LNCaP clone FGC (cell line): ENCODE results near the gene NFIA.

Experiments
- DNase-seq: peaks from one replicate; pipeline ENCODE4 v3.0.0-alpha.2; 2011; ENCODE audit warnings: low read depth
- H3K4me3 ChIP-seq: 2 replicates; pipeline ENCODE4 v1.5.1; 2011; ENCODE audit warnings: mild to moderate bottlenecking, low read depth, low read length, control low read depth
- TF ChIP-seq, protein P1 (sequence below): IDR thresholded peaks from 2 replicates; pipeline ENCODE4 v1.5.1; 2012; ENCODE audit warnings: mild to moderate bottlenecking; ENCODE audit not compliant: control insufficient read depth, insufficient read depth; ENCODE audit errors: extremely low read depth

Gene NFIA

DNA sequence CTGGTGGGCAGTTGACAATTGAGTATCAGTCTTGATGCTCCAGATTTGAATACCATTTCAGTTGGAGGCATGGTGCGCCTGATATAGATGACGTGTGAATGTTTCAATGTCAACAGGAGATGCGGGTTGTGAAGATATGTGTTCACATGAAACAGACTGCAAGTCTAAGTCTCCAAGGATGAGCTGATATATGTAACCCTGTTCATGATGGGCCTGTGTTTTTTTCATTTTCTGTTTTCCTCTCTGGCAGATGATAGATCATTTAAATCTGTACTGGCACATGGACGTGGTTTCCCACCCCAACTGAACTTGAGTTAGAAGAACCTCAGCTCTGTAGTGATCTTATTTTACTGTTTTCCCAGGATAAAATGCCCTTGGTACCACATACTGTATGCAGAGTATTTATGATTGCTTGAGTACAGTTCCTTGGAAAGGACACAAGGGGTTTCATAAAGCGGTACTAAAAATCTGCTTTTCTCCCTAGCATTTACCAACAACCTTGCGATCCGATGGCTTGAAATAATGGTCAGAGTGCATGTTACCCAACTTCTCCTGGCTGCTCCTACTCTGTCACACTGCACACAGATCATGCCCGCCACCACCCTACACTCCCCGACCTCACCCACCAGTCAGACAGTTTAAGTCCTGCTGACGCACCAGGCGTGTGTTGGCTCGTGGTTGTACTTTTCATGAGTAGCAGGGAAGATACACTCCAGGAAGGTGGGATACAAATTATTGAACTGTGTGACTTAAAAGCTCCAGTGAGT, 131.1 kb downstream of the NFIA start:
- DNase-seq, result no peak
- H3K4me3 ChIP-seq, result no peak overlapping the region
- TF ChIP-seq, protein P1, sequence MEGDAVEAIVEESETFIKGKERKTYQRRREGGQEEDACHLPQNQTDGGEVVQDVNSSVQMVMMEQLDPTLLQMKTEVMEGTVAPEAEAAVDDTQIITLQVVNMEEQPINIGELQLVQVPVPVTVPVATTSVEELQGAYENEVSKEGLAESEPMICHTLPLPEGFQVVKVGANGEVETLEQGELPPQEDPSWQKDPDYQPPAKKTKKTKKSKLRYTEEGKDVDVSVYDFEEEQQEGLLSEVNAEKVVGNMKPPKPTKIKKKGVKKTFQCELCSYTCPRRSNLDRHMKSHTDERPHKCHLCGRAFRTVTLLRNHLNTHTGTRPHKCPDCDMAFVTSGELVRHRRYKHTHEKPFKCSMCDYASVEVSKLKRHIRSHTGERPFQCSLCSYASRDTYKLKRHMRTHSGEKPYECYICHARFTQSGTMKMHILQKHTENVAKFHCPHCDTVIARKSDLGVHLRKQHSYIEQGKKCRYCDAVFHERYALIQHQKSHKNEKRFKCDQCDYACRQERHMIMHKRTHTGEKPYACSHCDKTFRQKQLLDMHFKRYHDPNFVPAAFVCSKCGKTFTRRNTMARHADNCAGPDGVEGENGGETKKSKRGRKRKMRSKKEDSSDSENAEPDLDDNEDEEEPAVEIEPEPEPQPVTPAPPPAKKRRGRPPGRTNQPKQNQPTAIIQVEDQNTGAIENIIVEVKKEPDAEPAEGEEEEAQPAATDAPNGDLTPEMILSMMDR, result no peak

DNA sequence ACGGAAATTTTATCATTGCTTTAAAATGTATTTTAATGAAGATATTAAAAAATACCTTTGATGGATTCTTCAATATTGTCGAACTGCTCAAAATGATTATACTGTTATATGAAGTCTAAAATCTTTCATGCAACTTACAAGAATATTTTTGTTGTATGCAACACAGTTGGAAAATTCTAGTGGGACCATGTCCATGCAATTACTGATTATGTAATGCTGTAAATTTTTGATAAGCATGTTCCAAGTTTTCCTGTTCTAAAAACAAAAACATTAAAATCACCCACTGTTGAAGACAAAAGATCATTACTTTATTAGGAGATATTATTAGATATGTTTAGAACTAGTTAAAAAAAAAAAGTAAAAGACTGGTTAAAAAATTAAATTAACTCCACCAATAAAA, 132.8 kb downstream of the NFIA start:
- TF ChIP-seq, protein P1, result no peak
- no peak for DNase-seq
- no peak overlapping the region for H3K4me3 ChIP-seq

DNA sequence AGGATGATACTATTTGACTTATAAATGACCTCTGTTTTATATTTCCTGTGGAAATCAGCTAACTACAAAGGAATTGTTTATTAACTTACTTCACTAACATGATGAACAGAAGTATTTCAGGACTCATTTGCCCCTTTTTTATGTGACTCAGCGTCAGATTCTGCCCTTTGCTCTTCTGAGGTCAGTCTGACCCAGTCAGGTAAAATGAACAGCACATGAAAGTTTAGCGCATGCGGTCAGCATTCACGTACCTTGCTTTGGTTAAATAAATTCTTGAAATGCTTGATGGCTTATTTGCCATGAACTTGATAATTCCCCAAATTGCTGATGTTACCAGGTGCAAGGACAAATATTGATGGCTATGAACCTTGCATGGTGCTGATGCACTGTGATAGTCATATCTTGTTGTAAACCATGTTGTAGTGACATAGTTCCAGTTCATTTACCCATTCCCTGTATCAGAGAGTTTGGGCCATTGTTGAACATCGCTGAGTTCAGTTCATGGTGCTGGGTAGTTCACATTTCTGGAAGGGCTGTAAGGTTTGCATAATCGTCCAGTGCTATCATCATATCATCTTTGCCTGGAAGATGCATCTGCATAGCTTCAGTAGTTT, 133.4 kb downstream of the NFIA start:
- DNase-seq, result no peak
- TF ChIP-seq, protein P1, result no peak

DNA sequence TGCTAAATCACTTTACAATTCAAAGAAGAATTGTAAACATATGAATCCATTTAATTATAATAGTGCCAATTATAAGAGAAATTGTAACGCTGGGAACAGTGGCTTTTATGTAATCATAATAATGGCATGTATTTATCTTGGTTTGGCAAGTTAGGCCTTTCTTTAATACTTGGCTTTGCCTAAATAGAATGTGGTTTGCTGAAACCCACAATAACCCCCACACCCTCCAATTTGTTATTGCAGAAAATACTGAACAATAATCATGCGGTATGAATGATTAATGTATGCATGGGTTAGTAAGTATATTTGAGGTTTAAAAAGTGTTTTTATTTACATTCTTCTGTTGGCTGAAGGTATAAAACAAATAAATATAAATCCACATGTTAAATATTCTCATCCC, 138.2 kb downstream of the NFIA start:
- DNase-seq, result no peak
- H3K4me3 ChIP-seq, result no peak overlapping the region
- TF ChIP-seq, protein P1, result no peak

More for the DNA sequence above, 133.4 kb downstream of the NFIA start:
- no peak overlapping the region for H3K4me3 ChIP-seq

DNA sequence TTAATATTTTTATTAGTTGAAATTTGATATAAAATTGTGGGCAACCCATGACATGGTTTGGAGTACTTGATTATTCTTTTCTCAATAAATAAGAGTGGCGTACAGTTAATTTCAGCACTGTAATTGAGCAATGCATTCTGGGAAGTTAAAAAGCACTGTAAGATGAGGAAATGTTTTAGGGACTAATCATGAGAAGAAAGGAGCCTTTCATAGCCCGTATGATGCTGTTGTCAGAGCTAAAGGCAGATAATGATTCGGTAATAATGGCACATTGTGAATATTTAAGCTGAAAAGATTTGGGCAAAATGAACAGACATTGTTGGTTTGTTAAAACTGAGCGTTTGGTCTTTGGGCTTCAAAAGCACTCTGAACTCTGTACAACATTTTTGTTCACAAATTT, 139.3 kb downstream of the NFIA start:
- TF ChIP-seq, protein P1, result no peak
- H3K4me3 ChIP-seq, result no peak overlapping the region
- no peak for DNase-seq

DNA sequence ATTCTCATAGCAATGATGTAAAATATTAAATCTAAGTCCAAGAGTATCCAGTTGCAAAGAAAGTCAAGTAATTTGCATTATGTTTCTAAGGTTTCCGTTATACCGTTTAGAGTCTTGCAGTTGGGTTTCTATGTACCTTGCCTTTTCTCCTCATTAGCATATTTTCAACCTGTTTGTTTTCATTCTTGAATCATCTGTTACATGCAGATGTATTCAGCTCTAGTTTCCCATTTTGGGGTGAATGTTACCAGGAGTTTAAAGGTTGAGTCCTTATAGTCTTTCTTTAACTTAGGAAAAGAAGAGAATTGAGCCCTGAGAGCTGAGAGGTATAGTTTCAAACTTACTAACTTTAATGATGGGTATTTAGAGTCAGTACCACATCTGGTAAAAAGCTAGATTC, 139.9 kb downstream of the NFIA start:
- H3K4me3 ChIP-seq, result no peak overlapping the region
- no peak for DNase-seq
- TF ChIP-seq, protein P1, result no peak
